Occipital lobe (tissue), 1 donor: Measurements from ENCODE around the gene CREBBP. TPM values are rescaled to one million over a fixed set of nuclear protein-coding genes. Genes with fewer than 3 reads are reported as not detected.

Source experiments
- total RNA-seq: library from RNA; depleted of rRNA; stranded (reverse); fragments of >200 nt; gene quantifications from one replicate; pipeline ENCODE4 v1.2.3, GENCODE V29; 2014

The CREBBP gene
- total RNA-seq, 1 donor from 2014 or later, result 32.3 TPM

Other genes starting within 250 kb of the CREBBP start
- gene DNASE1, start 226.0 kb downstream of the CREBBP start, total RNA-seq, result 35.9 TPM
- gene TRAP1, start 163.2 kb downstream of the CREBBP start, total RNA-seq, result 65.4 TPM
- 9.5 TPM for gene ADCY9, start 235.7 kb upstream of the CREBBP start, total RNA-seq